Chondrocyte (in vitro differentiated cells): ENCODE data around the gene ARMH2. TPM values are rescaled to one million over a fixed set of nuclear protein-coding genes. Genes with fewer than 3 reads are reported as not detected.

Source experiments
- DNase-seq: peaks from one replicate; pipeline ENCODE4 v3.0.0; 2021; ENCODE audit warnings: mixed read lengths, low spot score
- H3K27ac Mint-ChIP-seq: one replicate; pipeline ENCODE4 v1.8.0; 2021; ENCODE audit warnings: mild to moderate bottlenecking, moderate library complexity, mixed read lengths; ENCODE audit not compliant: unreplicated experiment
- H3K27me3 Mint-ChIP-seq: 2 replicates; pipeline ENCODE4 v1.8.0; 2021; ENCODE audit warnings: low read depth, mixed read lengths
- H3K36me3 Mint-ChIP-seq: 2 replicates; pipeline ENCODE4 v1.8.0; 2021; ENCODE audit warnings: low read depth, mixed read lengths
- H3K4me1 Mint-ChIP-seq: 2 replicates; pipeline ENCODE4 v1.8.0; 2021; ENCODE audit warnings: low read depth, mild to moderate bottlenecking, mixed read lengths
- H3K4me3 Mint-ChIP-seq: one replicate; pipeline ENCODE4 v1.8.0; 2021; ENCODE audit warnings: mild to moderate bottlenecking, moderate library complexity, mixed read lengths; ENCODE audit not compliant: unreplicated experiment
- H3K9me3 Mint-ChIP-seq: 2 replicates; pipeline ENCODE4 v1.8.0; 2021; ENCODE audit warnings: low read depth, mixed read lengths
- total RNA-seq: library from RNA; stranded (reverse); gene quantifications from 3 replicates; pipeline ENCODE4 v1.2.1, GENCODE V29; 2021
- TF ChIP-seq, protein P1 (sequence below): fragments of 200-600 bp; sonication (generic); IDR thresholded peaks from 2 replicates; pipeline ENCODE4 v1.5.0; 2021; ENCODE audit warnings: antibody characterized with exemption, mild to moderate bottlenecking, moderate library complexity

Gene ARMH2
- total RNA-seq, 1 donor from 2014 or later = not detected

DNA sequence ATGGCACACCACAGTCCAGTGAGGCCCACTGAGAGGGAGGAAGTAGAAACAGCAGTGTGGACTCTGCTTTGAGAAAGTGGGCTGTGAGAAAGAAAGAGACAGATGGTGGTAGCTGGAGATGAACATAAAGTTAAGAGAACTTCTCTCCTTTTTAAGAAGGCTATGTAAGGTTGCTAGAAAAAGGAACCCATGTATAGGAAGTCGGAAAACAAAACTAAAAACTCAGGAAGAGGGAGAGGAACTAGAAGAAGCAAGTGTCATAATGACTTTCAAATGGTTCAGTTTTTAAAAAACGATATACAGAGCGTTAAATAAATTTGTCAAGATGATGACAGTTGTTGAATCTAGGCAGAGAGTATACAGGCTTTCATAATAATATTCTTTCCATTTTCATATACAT, 49.4 kb downstream of the ARMH2 start:
- Mint-ChIP-seq H3K4me1 (peaks cover 2% of the 10 kb centered on the region), H3K27ac (no peak overlapping the region), H3K9me3 (no peaks in the 10 kb centered on the region), H3K36me3 (no peaks in the 10 kb centered on the region), H3K27me3 (no peaks in the 10 kb centered on the region), H3K4me3 (no peak overlapping the region)
- TF ChIP-seq, protein P1, sequence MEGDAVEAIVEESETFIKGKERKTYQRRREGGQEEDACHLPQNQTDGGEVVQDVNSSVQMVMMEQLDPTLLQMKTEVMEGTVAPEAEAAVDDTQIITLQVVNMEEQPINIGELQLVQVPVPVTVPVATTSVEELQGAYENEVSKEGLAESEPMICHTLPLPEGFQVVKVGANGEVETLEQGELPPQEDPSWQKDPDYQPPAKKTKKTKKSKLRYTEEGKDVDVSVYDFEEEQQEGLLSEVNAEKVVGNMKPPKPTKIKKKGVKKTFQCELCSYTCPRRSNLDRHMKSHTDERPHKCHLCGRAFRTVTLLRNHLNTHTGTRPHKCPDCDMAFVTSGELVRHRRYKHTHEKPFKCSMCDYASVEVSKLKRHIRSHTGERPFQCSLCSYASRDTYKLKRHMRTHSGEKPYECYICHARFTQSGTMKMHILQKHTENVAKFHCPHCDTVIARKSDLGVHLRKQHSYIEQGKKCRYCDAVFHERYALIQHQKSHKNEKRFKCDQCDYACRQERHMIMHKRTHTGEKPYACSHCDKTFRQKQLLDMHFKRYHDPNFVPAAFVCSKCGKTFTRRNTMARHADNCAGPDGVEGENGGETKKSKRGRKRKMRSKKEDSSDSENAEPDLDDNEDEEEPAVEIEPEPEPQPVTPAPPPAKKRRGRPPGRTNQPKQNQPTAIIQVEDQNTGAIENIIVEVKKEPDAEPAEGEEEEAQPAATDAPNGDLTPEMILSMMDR = no peak
- DNase-seq = no peak

Other genes starting within 250 kb of the ARMH2 start
- gene KIAA0319, start 152.7 kb downstream of the ARMH2 start, total RNA-seq = 0.05 to 0.07 TPM (median 0.05 TPM) in 3 replicates
- gene TDP2, start 132.0 kb downstream of the ARMH2 start, total RNA-seq = 23.4 to 32.4 TPM (median 23.8 TPM) in 3 replicates
- 28.4 to 33.1 TPM (median 30.4 TPM) in 3 replicates for gene ACOT13, start 131.8 kb downstream of the ARMH2 start, total RNA-seq
- 74.0 to 91.9 TPM (median 90.2 TPM) in 3 replicates for gene C6orf62, start 79.8 kb downstream of the ARMH2 start, total RNA-seq
- 13.6 to 22.9 TPM (median 13.8 TPM) in 3 replicates for gene GMNN, start 24.0 kb downstream of the ARMH2 start, total RNA-seq
- gene RIPOR2, start 137.0 kb upstream of the ARMH2 start, total RNA-seq = 0.62 to 1.9 TPM (median 0.92 TPM) in 3 replicates